HepG2 (cell line): Measurements from ENCODE around the gene FBLN7. TPM values are rescaled to one million over a fixed set of nuclear protein-coding genes. Genes with fewer than 3 reads are reported as not detected.

Source experiments
- ATAC-seq: fragments of 200-7000 bp; cut with Tn5 transposase; 3 replicates; pipeline ENCODE4 v1.9.1; 2020; ENCODE audit warnings: mild to moderate bottlenecking, moderate library complexity
- BruUV-seq: library from RNA; stranded (reverse); fragments of 400-500 nt; replicated peaks from 2 replicates; lab custom pipeline; 2021; lab: Mats Ljungman, UMichigan
- CTCF ChIA-PET: fragments of 300-600 bp; formaldehyde crosslinking; extraction: SDS; loops from one replicate; lab custom pipeline; 2021; ENCODE audit warnings: low total read pairs, inconsistent platforms, low intra/inter-chr PET ratio; lab: Yijun Ruan, JAX
- POLR2A ChIA-PET: fragments of 350-600 bp; sonication (Branson Sonifier 250); formaldehyde crosslinking; loops from one replicate; lab custom pipeline; 2020; ENCODE audit warnings: antibody characterized with exemption, inconsistent platforms; lab: Yijun Ruan, JAX
- DNase-seq: peaks from one replicate; pipeline ENCODE4 v3.0.0-alpha.2; 2015; ENCODE audit warnings: low spot score
- FAIRE-seq: peaks from 3 replicates; lab custom pipeline; 2011; peaks lifted over from hg19 to GRCh38; lab: Jason Lieb, UNC
- H2AFZ ChIP-seq: one replicate; pipeline ENCODE4 v1.6.1; 2011; ENCODE audit warnings: low read length, inconsistent platforms
- H3K27ac ChIP-seq: fragments of 300-600 bp; 3 replicates; pipeline ENCODE4 v1.8.0; 2011; ENCODE audit warnings: mixed run types, mild to moderate bottlenecking, mixed read lengths, low read length, inconsistent platforms; ENCODE audit not compliant: insufficient read depth; ENCODE audit errors: extremely low read length
- H3K27me3 ChIP-seq, 2 experiments: fragments of 200-600 bp in 1 of 2; 2 replicates in 1 of 2; 3 replicates in 1 of 2; pipeline versions ENCODE4 v1.6.0 to v1.8.0; 2011; ENCODE audit warnings: low read length in 2 of 2, mild to moderate bottlenecking in 2 of 2, moderate library complexity in 2 of 2, inconsistent platforms in 1 of 2; ENCODE audit not compliant: insufficient read depth in 2 of 2, control insufficient read depth in 1 of 2
- H3K36me3 ChIP-seq, 2 experiments: fragments of 200-600 bp in 1 of 2; replicated peaks in 1 of 2; 2 replicates in 1 of 2; 3 replicates in 1 of 2; pipeline versions ENCODE4 v1.5.1 to v1.8.0; 2011; ENCODE audit warnings: low read length in 2 of 2, inconsistent platforms in 1 of 2; ENCODE audit not compliant: insufficient read depth in 2 of 2, control insufficient read depth in 1 of 2
- H3K4me1 ChIP-seq: 2 replicates; pipeline ENCODE4 v1.5.1; 2012; ENCODE audit warnings: low read length, inconsistent platforms; ENCODE audit not compliant: insufficient read depth
- H3K4me2 ChIP-seq: 2 replicates; pipeline ENCODE4 v1.6.0; 2011; ENCODE audit warnings: low read depth, low read length, inconsistent platforms
- H3K4me3 ChIP-seq, 3 experiments: fragments of 200-600 bp in 1 of 3; sonication (generic), shearing (Covaris generic) in 1 of 3; replicated peaks in 1 of 3; 2 replicates each; pipeline ENCODE4 v1.5.1; 2011 to 2016; ENCODE audit warnings: low read length in 3 of 3, inconsistent platforms in 2 of 3, low read depth in 2 of 3, mild to moderate bottlenecking in 2 of 3, control low read depth in 1 of 3, mixed read lengths in 1 of 3; ENCODE audit not compliant: insufficient read depth in 1 of 3
- H3K79me2 ChIP-seq: one replicate; pipeline ENCODE4 v1.6.1; 2011; ENCODE audit warnings: low read length, inconsistent platforms; ENCODE audit not compliant: insufficient read depth
- H3K9ac ChIP-seq: 2 replicates; pipeline ENCODE4 v1.6.0; 2011; ENCODE audit warnings: mild to moderate bottlenecking, low read depth, low read length, inconsistent platforms; ENCODE audit not compliant: insufficient read depth
- H3K9me3 ChIP-seq: 2 replicates; pipeline ENCODE4 v1.5.1; 2012; ENCODE audit warnings: mild to moderate bottlenecking, low read length
- H4K20me1 ChIP-seq: 2 replicates; pipeline ENCODE4 v1.6.0; 2011; ENCODE audit warnings: inconsistent platforms, mild to moderate bottlenecking, low read length, moderate library complexity; ENCODE audit not compliant: insufficient read depth
- BCLAF1 ChIP-seq: fragments of 450-650 bp; IDR thresholded peaks from 2 replicates; pipeline ENCODE4 v1.6.1; 2017; ENCODE audit warnings: mild to moderate bottlenecking
- IKZF1 ChIP-seq: fragments of 450-650 bp; IDR thresholded peaks from 2 replicates; pipeline ENCODE4 v1.7.1; 2016
- KLF6 ChIP-seq: IDR thresholded peaks from 2 replicates; pipeline ENCODE4 v1.8.0; 2016; ENCODE audit warnings: missing biosample characterization, missing genetic modification reagents
- MBNL3 ChIP-seq: fragments of 250-450 bp; sonication (Bioruptor Pico); conservative IDR thresholded peaks from 2 replicates; pipeline ENCODE4 v1.8.0; 2022; ENCODE audit warnings: mild to moderate bottlenecking, inconsistent platforms
- PPARG ChIP-seq: conservative IDR thresholded peaks from 2 replicates; pipeline ENCODE4 v1.6.1; 2016; ENCODE audit warnings: missing biosample characterization, missing genetic modification reagents
- RELA ChIP-seq: sonication (generic); formaldehyde crosslinking; IDR thresholded peaks from 2 replicates; pipeline ENCODE4 v1.4.0; 2020; ENCODE audit warnings: missing genetic modification reagents
- ZFP82 ChIP-seq: sonication (generic); formaldehyde crosslinking; IDR thresholded peaks from 2 replicates; pipeline ENCODE4 v1.5.1; 2020; ENCODE audit warnings: mild to moderate bottlenecking, missing genetic modification reagents, borderline replicate concordance
- ZNF329 ChIP-seq: sonication (generic); formaldehyde crosslinking; IDR thresholded peaks from 2 replicates; pipeline ENCODE4 v1.9.0; 2021; ENCODE audit warnings: low read depth, mild to moderate bottlenecking, missing genetic modification reagents
- WGBS: methylation state at CpG from one replicate; pipeline ENCODE4 v1.1.6; 2017; ENCODE audit warnings: low lambda C conversion rate; 5-methylcytosine and 5-hydroxymethylcytosine counted together
- in situ Hi-C: cut with HindIII; loops from 2 replicates; pipeline ENCODE4 v1.10.0; 2017; ENCODE audit warnings: low pct_unique_long_range_greater_than_20kb; ENCODE audit not compliant: extremely low pct_ligation_motif_present
- intact Hi-C: fragments of 100-400 bp; cut with micrococcal nuclease; formaldehyde crosslinking; loops from one replicate; pipeline ENCODE4 v1.10.0; 2022; ENCODE audit not compliant: unreplicated experiment
- polyA plus RNA-seq, 8 experiments: library from polyadenylated mRNA; depleted of rRNA in 3 of 8; stranded (reverse) in 7 of 8; unstranded in 1 of 8; fragments of >200 nt; fragmentation: Illumina TruSeq in 4 of 8; extraction: Trizol in 4 of 8; gene quantifications; 2 replicates each; pipeline versions ENCODE4 v1.2.1 to v1.2.3, GENCODE V29; 2011 to 2016; ENCODE audit warnings: low read depth in 4 of 8, missing spikeins in 1 of 8, mixed read lengths in 1 of 8; ENCODE audit not compliant: insufficient read depth in 1 of 8
- total RNA-seq, 5 experiments: library from RNA; depleted of rRNA; stranded (reverse); fragments of >200 nt; fragmentation: Illumina TruSeq; extraction: Trizol; gene quantifications; 2 replicates each; pipeline ENCODE4 v1.2.3, GENCODE V29; 2016; ENCODE audit warnings: low read depth in 1 of 5
- TF ChIP-seq, protein P1 (sequence below): sonication (generic); formaldehyde crosslinking; IDR thresholded peaks from 2 replicates; pipeline ENCODE4 v1.8.0; 2022; ENCODE audit warnings: mild to moderate bottlenecking, missing genetic modification reagents, borderline replicate concordance
- TF ChIP-seq, protein P2 (sequence below): sonication (generic); formaldehyde crosslinking; IDR thresholded peaks from 2 replicates; pipeline ENCODE4 v1.8.1; 2023; ENCODE audit warnings: mild to moderate bottlenecking, missing genetic modification reagents, borderline replicate concordance

The FBLN7 gene
- total and polyA plus RNA-seq, 2 of the 13 experiments (the other 11 are each of a cell fraction or from before 2014, with no cell fraction given) = 1.4 to 2.3 TPM

DNA sequence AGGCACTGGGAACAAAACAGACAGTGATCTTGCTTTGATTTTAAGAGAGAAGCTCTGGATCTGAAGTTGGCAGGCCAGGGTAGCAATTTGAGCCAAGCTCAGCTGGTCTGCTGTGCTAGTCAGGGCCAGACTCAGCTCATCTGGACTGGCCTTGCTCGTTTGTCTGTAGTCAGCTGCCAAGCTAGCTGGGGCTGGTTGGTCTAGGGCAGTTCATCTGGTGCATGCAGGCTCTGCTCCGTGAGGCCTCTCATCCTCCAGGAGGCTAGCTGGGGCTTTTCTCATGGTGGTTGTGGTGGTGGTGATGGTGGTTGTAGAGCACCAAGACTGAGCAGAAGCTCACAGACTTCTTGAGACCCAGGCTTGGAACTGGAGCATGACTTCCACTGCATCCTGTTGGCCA lies 10.3 kb downstream of the FBLN7 start:
- DNase-seq = no peak
- FAIRE-seq = no peak
- WGBS = 86% methylated on average over 2 of the region's 2 CpGs
- no TSS peak for BruUV-seq
- no peak; the same call in 2 of the 3 replicates for ATAC-seq
- Histone ChIP-seq H3K27ac (no peak overlapping the region), H4K20me1 (no peaks in the 10 kb centered on the region), H3K4me2 (no peak overlapping the region), H3K4me1 (no peaks in the 10 kb centered on the region), H2AFZ (no peak overlapping the region), H3K9ac (no peak overlapping the region), H3K9me3 (no peaks in the 10 kb centered on the region), H3K36me3 (no peaks in the 10 kb centered on the region), H3K79me2 (no peaks in the 10 kb centered on the region), H3K27me3 (no peaks in the 10 kb centered on the region), H3K4me3 (no peak overlapping the region)
- TF ChIP-seq IKZF1 (no peak), RELA (CRISPR knock-in tag) (no peak), KLF6 (CRISPR knock-in tag) (no peak), PPARG (CRISPR knock-in tag) (no peak), BCLAF1 (no peak), ZFP82 (CRISPR knock-in tag) (no peak), MBNL3 (no peak), ZNF329 (CRISPR knock-in tag) (no peak)
- TF ChIP-seq, protein P1, sequence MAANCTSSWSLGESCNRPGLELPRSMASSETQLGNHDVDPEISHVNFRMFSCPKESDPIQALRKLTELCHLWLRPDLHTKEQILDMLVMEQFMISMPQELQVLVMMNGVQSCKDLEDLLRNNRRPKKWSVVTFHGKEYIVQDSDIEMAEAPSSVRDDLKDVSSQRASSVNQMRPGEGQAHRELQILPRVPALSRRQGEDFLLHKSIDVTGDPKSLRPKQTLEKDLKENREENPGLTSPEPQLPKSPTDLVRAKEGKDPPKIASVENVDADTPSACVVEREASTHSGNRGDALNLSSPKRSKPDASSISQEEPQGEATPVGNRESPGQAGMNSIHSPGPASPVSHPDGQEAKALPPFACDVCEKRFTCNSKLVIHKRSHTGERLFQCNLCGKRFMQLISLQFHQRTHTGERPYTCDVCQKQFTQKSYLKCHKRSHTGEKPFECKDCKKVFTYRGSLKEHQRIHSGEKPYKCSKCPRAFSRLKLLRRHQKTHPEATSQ (CRISPR knock-in tag) = no peak
- TF ChIP-seq, protein P2, sequence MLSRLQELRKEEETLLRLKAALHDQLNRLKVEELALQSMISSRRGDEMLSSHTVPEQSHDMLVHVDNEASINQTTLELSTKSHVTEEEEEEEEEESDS (CRISPR knock-in tag) = no peak
- in situ Hi-C loops = no loop called here
- ChIA-PET CTCF (no interaction called here), POLR2A (interaction anchor here (0.9 kb wide), 1 partner anchor 11 kb away, joined by 3 read pairs; the partner anchor contains the start of gene FBLN7)
- intact Hi-C loops = no loop called here
